Keratinocyte (primary cell): Measurements from ENCODE around the gene AGPAT3. TPM values are rescaled to one million over a fixed set of nuclear protein-coding genes. Genes with fewer than 3 reads are reported as not detected.
A peak's percentile ranks its signal among the peaks of the same experiment; 100 is the strongest.

ENCODE experiments used
- DNase-seq: peaks from one replicate; pipeline ENCODE4 v3.0.0-alpha.2; 2011; ENCODE audit warnings: low read depth, missing footprints, low spot score
- FAIRE-seq: peaks from 2 replicates; lab custom pipeline; 2011; peaks lifted over from hg19 to GRCh38; lab: Jason Lieb, UNC
- H2AFZ ChIP-seq: 2 replicates; pipeline ENCODE4 v1.6.0; 2012; ENCODE audit warnings: low read length, control low read depth, inconsistent platforms; ENCODE audit not compliant: control insufficient read depth
- H3K27ac ChIP-seq: 2 replicates; pipeline ENCODE4 v1.5.1; 2011; ENCODE audit warnings: low read length; ENCODE audit not compliant: control insufficient read depth, insufficient read depth
- H3K27me3 ChIP-seq: 3 replicates; pipeline ENCODE4 v1.6.0; 2011; ENCODE audit warnings: low read length; ENCODE audit not compliant: control insufficient read depth, insufficient read depth; ENCODE audit errors: extremely low read depth
- H3K36me3 ChIP-seq, 2 experiments: 2 replicates in 1 of 2; 3 replicates in 1 of 2; pipeline ENCODE4 v1.5.1; 2011; ENCODE audit warnings: low read length in 2 of 2, mild to moderate bottlenecking in 1 of 2; ENCODE audit not compliant: control insufficient read depth in 2 of 2, insufficient read depth in 2 of 2; ENCODE audit errors: extremely low read depth in 1 of 2
- H3K4me1 ChIP-seq: 3 replicates; pipeline ENCODE4 v1.5.1; 2011; ENCODE audit warnings: low read length; ENCODE audit not compliant: control insufficient read depth, insufficient read depth; ENCODE audit errors: extremely low read depth
- H3K4me2 ChIP-seq: 3 replicates; pipeline ENCODE4 v1.6.0; 2011; ENCODE audit warnings: low read depth, low read length; ENCODE audit not compliant: control insufficient read depth, insufficient read depth; ENCODE audit errors: extremely low read depth
- H3K4me3 ChIP-seq, 3 experiments: fragments of 200-600 bp in 1 of 3; sonication (generic) in 1 of 3; 2 replicates in 2 of 3; 3 replicates in 1 of 3; pipeline ENCODE4 v1.5.1; 2011 to 2016; ENCODE audit warnings: low read length in 3 of 3, mild to moderate bottlenecking in 3 of 3, control low read depth in 2 of 3, inconsistent platforms in 1 of 3, low read depth in 1 of 3, mixed read lengths in 1 of 3, mixed run types in 1 of 3, moderate library complexity in 1 of 3; ENCODE audit not compliant: control insufficient read depth in 2 of 3, insufficient read depth in 2 of 3; ENCODE audit errors: extremely low read depth in 1 of 3
- H3K79me2 ChIP-seq: 2 replicates; pipeline ENCODE4 v1.6.0; 2012; ENCODE audit warnings: low read length; ENCODE audit not compliant: control insufficient read depth, insufficient read depth
- H3K9ac ChIP-seq: 3 replicates; pipeline ENCODE4 v1.6.0; 2011; ENCODE audit warnings: low read length; ENCODE audit not compliant: control insufficient read depth, insufficient read depth; ENCODE audit errors: extremely low read depth
- H3K9me1 ChIP-seq: 3 replicates; pipeline ENCODE4 v1.6.0; 2011; ENCODE audit warnings: low read length; ENCODE audit not compliant: control insufficient read depth, insufficient read depth; ENCODE audit errors: extremely low read depth
- H3K9me3 ChIP-seq: 2 replicates; pipeline ENCODE4 v1.5.1; 2012; ENCODE audit warnings: low read depth, low read length; ENCODE audit not compliant: control insufficient read depth
- H4K20me1 ChIP-seq: 3 replicates; pipeline ENCODE4 v1.6.0; 2011; ENCODE audit warnings: low read length; ENCODE audit not compliant: control insufficient read depth, insufficient read depth; ENCODE audit errors: extremely low read depth
- CTCF ChIP-seq, 3 experiments: IDR thresholded peaks in 1 of 3; conservative IDR thresholded peaks in 1 of 3; optimal IDR thresholded peaks in 1 of 3; 2 replicates in 2 of 3; 3 replicates in 1 of 3; pipeline versions ENCODE3 to v1.5.1; 2011; ENCODE audit warnings: low read length in 3 of 3, mild to moderate bottlenecking in 3 of 3, moderate library complexity in 2 of 3, control low read depth in 1 of 3, inconsistent platforms in 1 of 3; ENCODE audit not compliant: insufficient read depth in 2 of 3; ENCODE audit errors: extremely low read depth in 1 of 3
- EZH2 ChIP-seq: IDR thresholded peaks from one replicate; pipeline ENCODE4 v1.6.1; 2012; ENCODE audit warnings: inconsistent platforms, mild to moderate bottlenecking, low read length, moderate library complexity
- dilution Hi-C: fragments of 300-500 bp; cut with MboI; formaldehyde crosslinking; loops from one replicate; pipeline ENCODE4 v1.7.0; 2020; ENCODE audit warnings: low sequenced_read_pairs; ENCODE audit not compliant: extremely low pct_ligation_motif_present
- polyA plus RNA-seq, 5 experiments: library from polyadenylated mRNA; depleted of rRNA in 3 of 5; stranded (reverse) in 3 of 5; stranded (forward) in 1 of 5; unstranded in 1 of 5; fragments of >200 nt; gene quantifications; 1 replicate in 1 of 5; 2 replicates in 3 of 5; 3 replicates in 1 of 5; pipeline versions ENCODE4 v1.2.1 to v1.2.3, GENCODE V29; 2011 to 2012; ENCODE audit warnings: missing spikeins in 2 of 5, low read depth in 1 of 5, low replicate concordance in 1 of 5

The AGPAT3 gene
- polyA plus RNA-seq, 1 donor (not counting 4 experiments of a cell fraction or from before 2014, with no cell fraction given): 21.7 TPM

GRCh38 chr21:43958364-43959158 lies 93.5 kb downstream of the AGPAT3 start:
- no peak for DNase-seq
- H3K9ac ChIP-seq: no peak overlapping the region
- dilution Hi-C loops: no loop called here
- no peaks in the 10 kb centered on the region for H3K79me2 ChIP-seq
- H4K20me1 ChIP-seq: peaks cover 4% of the 10 kb centered on the region
- peaks cover 2% of the 10 kb centered on the region for H3K9me1 ChIP-seq
- TF ChIP-seq CTCF (optimal IDR thresholded peaks at IDR 0.05 in 1 of 3, IDR thresholded peaks at IDR 0.05 in 1 of 3, conservative IDR thresholded peaks at IDR 0.05 in 1 of 3; ENCODE audit: extremely low read depth in 1 of 3, insufficient read depth in 2 of 3, low read length in 3 of 3) (no peak), EZH2 (no peak)
- H3K4me3 ChIP-seq: no peak overlapping the region
- H3K4me1 ChIP-seq: no peaks in the 10 kb centered on the region
- no peaks in the 10 kb centered on the region for H3K27me3 ChIP-seq
- H3K36me3 ChIP-seq: peaks cover 5 to 12% of the 10 kb centered on the region in 2 experiments
- H2AFZ ChIP-seq: no peak overlapping the region
- H3K27ac ChIP-seq: no peak overlapping the region
- H3K9me3 ChIP-seq: no peaks in the 10 kb centered on the region
- H3K4me2 ChIP-seq: no peak overlapping the region
- FAIRE-seq: peak; percentile 34

GRCh38 chr21:43959231-43960116 lies 94.5 kb downstream of the AGPAT3 start:
- peaks cover 5 to 12% of the 10 kb centered on the region in 2 experiments for H3K36me3 ChIP-seq
- no peak overlapping the region for H3K27ac ChIP-seq
- H3K4me2 ChIP-seq: no peak overlapping the region
- H3K79me2 ChIP-seq: no peaks in the 10 kb centered on the region
- FAIRE-seq: no peak
- no peak for TF ChIP-seq CTCF (optimal IDR thresholded peaks at IDR 0.05 in 1 of 3, IDR thresholded peaks at IDR 0.05 in 1 of 3, conservative IDR thresholded peaks at IDR 0.05 in 1 of 3; ENCODE audit: extremely low read depth in 1 of 3, insufficient read depth in 2 of 3, low read length in 3 of 3)
- no peak for TF ChIP-seq EZH2
- H3K9me3 ChIP-seq: no peaks in the 10 kb centered on the region
- no peak overlapping the region for H3K4me3 ChIP-seq
- peaks cover 4% of the 10 kb centered on the region for H4K20me1 ChIP-seq
- peaks cover 2% of the 10 kb centered on the region for H3K9me1 ChIP-seq
- H2AFZ ChIP-seq: no peak overlapping the region
- no peaks in the 10 kb centered on the region for H3K27me3 ChIP-seq
- DNase-seq: no peak
- dilution Hi-C loops: no loop called here
- no peak overlapping the region for H3K9ac ChIP-seq
- no peaks in the 10 kb centered on the region for H3K4me1 ChIP-seq
